Adrenal gland (tissue), 12 donors: ENCODE data around the gene TSPOAP1. TPM values are rescaled to one million over a fixed set of nuclear protein-coding genes. Genes with fewer than 3 reads are reported as not detected.
A peak's percentile ranks its signal among the peaks of the same experiment; 100 is the strongest.

ENCODE experiments used
- DNase-seq, 7 donors: peaks; one replicate each; pipeline ENCODE4 v3.0.0-alpha.2; 2019 to 2020
- H3K27ac ChIP-seq, 5 donors: fragments of 200-600 bp; sonication (generic) in 4 of 5; 1 replicate in 3 of 5; 2 replicates in 2 of 5; pipeline versions ENCODE4 v1.5.1 to v1.8.0; 2016 to 2020; ENCODE audit warnings: mild to moderate bottlenecking in 1 of 5
- H3K27me3 ChIP-seq: fragments of 200-600 bp; 2 replicates; pipeline ENCODE4 v1.8.0; 2021
- H3K36me3 ChIP-seq, 2 donors: fragments of 200-600 bp; replicated peaks in 1 of 2; 1 replicate in 1 of 2; 2 replicates in 1 of 2; pipeline versions ENCODE4 v1.5.1 to v1.8.0; 2018 to 2022
- H3K4me1 ChIP-seq, 2 donors: fragments of 200-600 bp; replicated peaks in 1 of 2; 1 replicate in 1 of 2; 2 replicates in 1 of 2; pipeline versions ENCODE4 v1.5.1 to v1.8.0; 2018 to 2021
- H3K4me3 ChIP-seq, 4 donors: fragments of 200-600 bp; sonication (generic) in 3 of 4; one replicate each; pipeline ENCODE4 v1.5.1; 2016 to 2018
- H3K9me3 ChIP-seq, 3 donors: fragments of 200-600 bp; sonication (generic) in 1 of 3; replicated peaks in 1 of 3; 1 replicate in 2 of 3; 2 replicates in 1 of 3; pipeline versions ENCODE4 v1.5.1 to v1.8.0; 2016 to 2021
- CTCF ChIP-seq, 6 experiments: fragments of 450-650 bp in 4 of 6; fragments of 200-600 bp in 2 of 6; sonication (generic) in 1 of 6; IDR thresholded peaks; 1 replicate in 5 of 6; 2 replicates in 1 of 6; pipeline versions ENCODE4 v1.5.1 to v1.8.0; 2016 to 2021; ENCODE audit warnings: antibody characterized with exemption in 6 of 6, mild to moderate bottlenecking in 2 of 6, moderate library complexity in 1 of 6
- POLR2A ChIP-seq, 2 donors: fragments of 450-650 bp; IDR thresholded peaks; one replicate each; pipeline ENCODE4 v1.6.1; 2017; ENCODE audit warnings: antibody characterized with exemption in 2 of 2, mild to moderate bottlenecking in 2 of 2, moderate library complexity in 1 of 2
- WGBS, 4 donors: extraction: QIAGEN DNeasy Blood & Tissue Kit in 2 of 4; methylation state at CpG; one replicate each; pipeline versions ENCODE4 v1.1.5 to v1.1.7; 2013 to 2017; 5-methylcytosine and 5-hydroxymethylcytosine counted together
- intact Hi-C, 2 donors: fragments of 100-400 bp; cut with DNase I; formaldehyde crosslinking; loops; one replicate each; pipeline versions ENCODE4 v1.14.1 to v1.15.0; 2022 to 2023
- polyA plus RNA-seq, 3 donors: library from polyadenylated mRNA; stranded (reverse); fragments of 200-250 nt in 2 of 3; fragments of 350-450 nt in 1 of 3; fragmentation: Illumina TruSeq in 1 of 3; extraction: RNeasy Lipid Tissue Mini Kit (QIAGEN cat#74804) in 1 of 3; gene quantifications; one replicate each; pipeline ENCODE4 v1.2.3, GENCODE V29; 2013 to 2014
- total RNA-seq, 9 donors: library from RNA; depleted of rRNA in 4 of 9; stranded (reverse); fragments of >200 nt in 4 of 9; fragments of 120-200 nt in 1 of 9; fragmentation: NEBNext Ultra II Directional in 1 of 9; extraction: Animal tissue kit (Norgen Biotek cat#: 25700) in 1 of 9; gene quantifications; one replicate each; pipeline versions ENCODE4 v1.1.0 to v1.2.4, GENCODE V29; 2013 to 2023
- donor health status: healthy with polysubstance abuse.
- donor health status: Bipolar disorder and iron deficiency.
- donor health status: DM: yes; HTN: yes; CAD: no.
- donor health status: DM: no; HTN: no; CAD: no.
- donor health status: DM: no; HTN: no; CAD: no.
- donor health status: DM: yes; HTN: yes; CAD: no.

TSPOAP1 gene
- total and polyA plus RNA-seq, 12 donors, result 4.7 to 140 (median 22.3) TPM

- no peaks in the 10 kb centered on the region for H3K36me3 ChIP-seq
- H3K27ac ChIP-seq, result peak overlapping the region; percentile 52 to 96 (median 82)
- WGBS, 4 donors, result 25 to 33% (median 31%) methylated on average over 3 to 5 of the region's 5 CpGs
- H3K27me3 ChIP-seq, result no peaks in the 10 kb centered on the region
- H3K9me3 ChIP-seq, result no peaks in the 10 kb centered on the region
- no peak overlapping the region for H3K4me3 ChIP-seq
- H3K4me1 ChIP-seq, result peaks cover 43 to 45% of the 10 kb centered on the region in 2 donors
- peak; percentile 49 to 88 (median 85) for DNase-seq
- intact Hi-C loops, result no loop called here
- TF ChIP-seq CTCF (IDR thresholded peaks at IDR 0.05), result no peak
- peak in 1 of 2 donors; percentile 56 for TF ChIP-seq POLR2A (IDR thresholded peaks at IDR 0.05)
Observed at GRCh38 chr17:58336456-58337209, 8.0 kb upstream of the TSPOAP1 start.

GRCh38 chr17:58335779-58336455, 7.3 kb upstream of the TSPOAP1 start:
- H3K4me1 ChIP-seq, result peaks cover 43 to 45% of the 10 kb centered on the region in 2 donors
- peak overlapping the region; percentile 52 to 96 (median 82) for H3K27ac ChIP-seq
- no peaks in the 10 kb centered on the region for H3K27me3 ChIP-seq
- no peaks in the 10 kb centered on the region for H3K36me3 ChIP-seq
- H3K4me3 ChIP-seq, result no peak overlapping the region
- DNase-seq, result peak in 3 of 7 donors; percentile 38 to 53 (median 46)
- WGBS, 4 donors, result 61 to 85% (median 65%) methylated on average over 4 of the region's 4 CpGs
- TF ChIP-seq POLR2A (IDR thresholded peaks at IDR 0.05) (no peak), CTCF (IDR thresholded peaks at IDR 0.05) (no peak)
- intact Hi-C loops, result no loop called here
- H3K9me3 ChIP-seq, result no peaks in the 10 kb centered on the region

DNA sequence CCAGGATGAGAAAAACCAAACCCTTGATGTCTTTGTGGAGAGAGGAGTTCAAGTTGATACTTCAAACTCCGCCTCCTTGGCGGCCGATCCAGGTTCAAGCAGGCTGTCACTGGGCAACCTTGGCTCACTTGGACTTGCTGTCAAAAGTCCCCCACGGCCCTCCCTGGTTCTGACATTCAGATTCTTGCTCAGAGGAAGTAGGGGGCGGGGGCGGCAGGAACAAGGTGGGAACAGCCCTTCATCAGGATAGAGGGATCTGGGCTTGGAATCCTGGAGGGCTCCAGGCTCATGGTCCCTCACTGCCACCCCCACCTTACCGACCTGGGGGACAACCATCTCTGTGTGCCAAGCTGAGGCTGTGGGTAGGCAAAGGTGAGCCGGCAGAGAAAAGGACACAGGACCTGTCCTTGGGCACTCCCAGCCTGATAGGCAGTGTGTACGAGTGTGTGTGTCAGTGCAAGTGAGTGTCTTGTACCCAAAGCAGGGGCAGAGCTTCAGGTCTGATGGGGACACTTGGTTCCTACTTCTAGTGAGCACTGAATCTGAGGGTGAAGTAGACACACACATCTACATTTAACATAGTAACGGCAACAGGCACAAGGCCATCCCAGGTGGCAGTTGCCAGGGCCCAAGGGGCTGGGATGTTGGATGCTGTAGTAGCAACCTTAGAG, 6.6 kb upstream of the TSPOAP1 start:
- peak; percentile 64 to 89 (median 83) for DNase-seq

More for the DNA sequence above, 6.6 kb upstream of the TSPOAP1 start:
- no peaks in the 10 kb centered on the region for H3K9me3 ChIP-seq
- peak overlapping the region; percentile 52 to 96 (median 82) for H3K27ac ChIP-seq
- TF ChIP-seq CTCF (IDR thresholded peaks at IDR 0.05) (no peak), POLR2A (IDR thresholded peaks at IDR 0.05) (peak in 1 of 2 donors; percentile 5)
- H3K4me1 ChIP-seq, result peaks cover 43 to 45% of the 10 kb centered on the region in 2 donors
- WGBS, 4 donors, result 25 to 37% (median 30%) methylated on average over 6 to 10 of the region's 10 CpGs
- H3K36me3 ChIP-seq, result no peaks in the 10 kb centered on the region
- H3K27me3 ChIP-seq, result no peaks in the 10 kb centered on the region
- intact Hi-C loops, result no loop called here
- no peak overlapping the region for H3K4me3 ChIP-seq
